ENCODE measurements around the gene C14orf119. TPM values are rescaled to one million over a fixed set of nuclear protein-coding genes. Genes with fewer than 3 reads are reported as not detected.
A peak's percentile ranks its signal among the peaks of the same experiment; 100 is the strongest.

The C14orf119 gene
- total RNA-seq, 1 experiment from 2014 or later, result 54.5 TPM

GRCh38 chr14:23074906-23075305 is 20.4 kb upstream of the C14orf119 start:
- Histone ChIP-seq H3K4me1 (ENCODE audit: insufficient read depth, low read length, poor library complexity, severe bottlenecking) (peaks cover 11% of the 10 kb centered on the region), H3K4me3 (ENCODE audit: low read depth, low read length, poor library complexity, severe bottlenecking) (no peak overlapping the region), H3K27me3 (replicated peaks; ENCODE audit: insufficient read depth, low read depth, low read length, poor library complexity) (no peaks in the 10 kb centered on the region), H3K9me3 (ENCODE audit: low read depth, low read length, poor library complexity, severe bottlenecking) (no peaks in the 10 kb centered on the region), H3K36me3 (ENCODE audit: insufficient read depth, low read length, poor library complexity, severe bottlenecking) (peaks cover 76% of the 10 kb centered on the region), H3K27ac (ENCODE audit: low read depth, low read length, poor library complexity, severe bottlenecking) (no peak overlapping the region)
- BruUV-seq (replicated peaks), result no TSS peak
- intact Hi-C loops (cut with micrococcal nuclease; ENCODE audit: unreplicated experiment), result no loop called here
- TF ChIP-seq EZH2 (IDR thresholded peaks at IDR 0.05; ENCODE audit: borderline replicate concordance, low read depth, low read length, poor library complexity, severe bottlenecking) (no peak), CTCF (conservative IDR thresholded peaks at IDR 0.05; ENCODE audit: low read depth, low read length) (no peak)
- POLR2A ChIA-PET (ENCODE audit: low non-redundant PET), result no interaction called here
- no peak for DNase-seq (ENCODE audit: low spot score)
- CTCF ChIA-PET, result no interaction called here

- Histone ChIP-seq H3K27me3 (replicated peaks; ENCODE audit: insufficient read depth, low read depth, low read length, poor library complexity) (no peaks in the 10 kb centered on the region), H3K27ac (ENCODE audit: low read depth, low read length, poor library complexity, severe bottlenecking) (no peak overlapping the region), H3K9me3 (ENCODE audit: low read depth, low read length, poor library complexity, severe bottlenecking) (no peaks in the 10 kb centered on the region), H3K4me1 (ENCODE audit: insufficient read depth, low read length, poor library complexity, severe bottlenecking) (peaks cover 6% of the 10 kb centered on the region), H3K4me3 (ENCODE audit: low read depth, low read length, poor library complexity, severe bottlenecking) (no peak overlapping the region), H3K36me3 (ENCODE audit: insufficient read depth, low read length, poor library complexity, severe bottlenecking) (peaks cover 96% of the 10 kb centered on the region)
- intact Hi-C loops (cut with micrococcal nuclease; ENCODE audit: unreplicated experiment), result no loop called here
- TF ChIP-seq EZH2 (IDR thresholded peaks at IDR 0.05; ENCODE audit: borderline replicate concordance, low read depth, low read length, poor library complexity, severe bottlenecking) (no peak), CTCF (conservative IDR thresholded peaks at IDR 0.05; ENCODE audit: low read depth, low read length) (peak; percentile 76)
- no peak for DNase-seq (ENCODE audit: low spot score)
- POLR2A ChIA-PET (ENCODE audit: low non-redundant PET), result no interaction called here
- BruUV-seq (replicated peaks), result no TSS peak
- CTCF ChIA-PET, result interaction anchor here (0.5 to 2.8 kb wide), 11 partner anchors 8 to 560 kb away, joined by 3 to 16 read pairs (median 4); partner anchors contain the start of genes ACIN1, AJUBA and C14orf119
Observed at GRCh38 chr14:23076785-23077408, 18.4 kb upstream of the C14orf119 start.

GRCh38 chr14:23077962-23078361 is 17.3 kb upstream of the C14orf119 start:
- peaks cover 96% of the 10 kb centered on the region for H3K36me3 ChIP-seq (ENCODE audit: insufficient read depth, low read length, poor library complexity, severe bottlenecking)

More at GRCh38 chr14:23077962-23078361, 17.3 kb upstream of the C14orf119 start:
- no peaks in the 10 kb centered on the region for H3K4me1 ChIP-seq (ENCODE audit: insufficient read depth, low read length, poor library complexity, severe bottlenecking)
- intact Hi-C loops (cut with micrococcal nuclease; ENCODE audit: unreplicated experiment), result no loop called here
- no peak overlapping the region for H3K4me3 ChIP-seq (ENCODE audit: low read depth, low read length, poor library complexity, severe bottlenecking)
- H3K27me3 ChIP-seq (replicated peaks; ENCODE audit: insufficient read depth, low read depth, low read length, poor library complexity), result no peaks in the 10 kb centered on the region
- ChIA-PET CTCF (interaction anchor here (0.6 to 2.8 kb wide), 6 partner anchors 8 to 149 kb away, joined by 3 to 16 read pairs (median 6); partner anchors contain the start of genes ACIN1 and C14orf119), POLR2A (ENCODE audit: low non-redundant PET) (no interaction called here)
- H3K9me3 ChIP-seq (ENCODE audit: low read depth, low read length, poor library complexity, severe bottlenecking), result no peaks in the 10 kb centered on the region
- no peak for DNase-seq (ENCODE audit: low spot score)
- BruUV-seq (replicated peaks), result no TSS peak
- TF ChIP-seq CTCF (conservative IDR thresholded peaks at IDR 0.05; ENCODE audit: low read depth, low read length) (no peak), EZH2 (IDR thresholded peaks at IDR 0.05; ENCODE audit: borderline replicate concordance, low read depth, low read length, poor library complexity, severe bottlenecking) (no peak)
- H3K27ac ChIP-seq (ENCODE audit: low read depth, low read length, poor library complexity, severe bottlenecking), result peak overlapping the region; percentile 14

All from A673 (cell line).